HCEC 1CT (cell line): ENCODE results near the gene IQCH.
"Not testable (repeated sequence)": the region's sequence is repeated elsewhere in the genome, so short reads cannot be mapped to it uniquely, and the experiment has no call there.

ENCODE experiments used
- DNase-seq: peaks from one replicate; pipeline ENCODE4 v3.0.0-alpha.2; 2017

The IQCH gene

GRCh38 chr15:67254238-67255175, at the start of gene IQCH, which contains the start of gene AAGAB:
Gene IQCH, plus strand, starts transcription at chr15:67254786. Its CDS starts 111 bp downstream, at chr15:67254897.
Gene AAGAB, minus strand, starts transcription at chr15:67254661. Its CDS starts 30 bp downstream, at chr15:67254631.
- DNase-seq: peak; percentile 98

GRCh38 chr15:67207555-67208207, 46.9 kb upstream of the IQCH start:
- DNase-seq: no peak

- DNase-seq: no peak
These were observed 46.2 kb upstream of the IQCH start for GRCh38 chr15:67208396-67208795.

GRCh38 chr15:67210555-67211168, 43.9 kb upstream of the IQCH start:
- DNase-seq: no peak

GRCh38 chr15:67212684-67213367, 41.8 kb upstream of the IQCH start:
- DNase-seq: no peak

- no peak for DNase-seq
These were observed 39.5 kb upstream of the IQCH start for GRCh38 chr15:67215102-67215501.

GRCh38 chr15:67216859-67217258, 37.7 kb upstream of the IQCH start:
- no peak for DNase-seq

- no peak for DNase-seq
These were observed 36.2 kb upstream of the IQCH start for GRCh38 chr15:67218428-67218827.

GRCh38 chr15:67219288-67219687, 35.3 kb upstream of the IQCH start:
- no peak for DNase-seq

GRCh38 chr15:67224889-67225288, 29.7 kb upstream of the IQCH start:
- no peak for DNase-seq

GRCh38 chr15:67225336-67225735, 29.2 kb upstream of the IQCH start:
- DNase-seq: peak; percentile 81

- no peak for DNase-seq
These were observed 27.2 kb upstream of the IQCH start for GRCh38 chr15:67227431-67227830.

GRCh38 chr15:67227846-67228245, 26.7 kb upstream of the IQCH start:
- no peak for DNase-seq

- DNase-seq: no peak
These were observed 26.3 kb upstream of the IQCH start for GRCh38 chr15:67228286-67228685.

- no peak for DNase-seq
These were observed 24.1 kb upstream of the IQCH start for GRCh38 chr15:67230504-67230903.

GRCh38 chr15:67232591-67232990, 22.0 kb upstream of the IQCH start:
- no peak for DNase-seq

- no peak for DNase-seq
These were observed 14.1 kb upstream of the IQCH start for GRCh38 chr15:67240235-67241131.

GRCh38 chr15:67241132-67241855, 13.3 kb upstream of the IQCH start:
- DNase-seq: no peak

- no peak for DNase-seq
These were observed 11.9 kb upstream of the IQCH start for GRCh38 chr15:67242708-67243111.

GRCh38 chr15:67244971-67245478, 9.6 kb upstream of the IQCH start:
- DNase-seq: peak; percentile 52

- DNase-seq: not testable (repeated sequence)
These were observed 8.0 kb upstream of the IQCH start for GRCh38 chr15:67246606-67247005.
